Stimulated activated CD4-positive, alpha-beta T cell treated with anti-CD3 and anti-CD28 coated beads, Interleukin-1b, Interleukin-23, amount 100 ng/mL, for 48 hours (primary cell): ENCODE results near the gene NELFA.

Experiments used
- DNase-seq: peaks from one replicate; pipeline ENCODE4 v3.0.0-alpha.2; 2020

NELFA gene

DNA sequence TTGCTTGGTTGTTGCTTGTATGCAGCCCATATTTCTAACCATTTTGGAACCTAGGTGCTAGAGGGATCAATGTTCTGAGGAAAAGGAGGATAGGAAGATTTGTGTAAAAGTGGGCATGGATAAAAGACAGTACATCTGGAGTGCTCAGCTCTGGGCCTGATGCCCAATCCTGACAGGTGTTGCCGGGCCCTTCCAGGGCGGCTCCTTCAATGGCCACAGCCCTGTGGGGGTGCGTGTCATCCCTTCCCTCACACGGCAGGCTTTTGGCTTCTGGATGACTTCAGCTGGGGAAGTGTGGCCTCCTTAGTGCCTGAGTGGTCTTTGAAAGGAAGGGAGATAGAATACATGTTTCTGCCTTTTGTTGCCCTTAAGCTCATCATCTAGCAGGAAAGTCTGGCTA, 47.2 kb downstream of the NELFA start:
- DNase-seq, result no peak

DNA sequence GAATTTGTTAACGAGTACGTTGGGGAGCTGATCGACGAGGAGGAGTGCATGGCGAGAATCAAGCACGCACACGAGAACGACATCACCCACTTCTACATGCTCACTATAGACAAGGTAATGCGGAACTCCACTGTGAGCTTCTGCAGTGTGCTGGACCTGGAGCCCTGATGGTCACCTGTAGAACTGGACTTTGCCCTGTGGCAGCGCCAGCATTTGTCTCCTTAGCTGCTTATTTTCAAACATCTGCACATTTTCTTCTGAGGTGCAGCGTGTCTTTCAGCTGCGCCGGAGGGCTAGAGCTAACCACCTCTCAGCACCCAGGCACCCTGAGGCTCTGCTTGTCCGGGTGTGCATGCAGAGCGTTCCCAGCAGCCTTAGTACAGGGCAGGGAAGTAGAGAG, 47.7 kb downstream of the NELFA start:
- no peak for DNase-seq

DNA sequence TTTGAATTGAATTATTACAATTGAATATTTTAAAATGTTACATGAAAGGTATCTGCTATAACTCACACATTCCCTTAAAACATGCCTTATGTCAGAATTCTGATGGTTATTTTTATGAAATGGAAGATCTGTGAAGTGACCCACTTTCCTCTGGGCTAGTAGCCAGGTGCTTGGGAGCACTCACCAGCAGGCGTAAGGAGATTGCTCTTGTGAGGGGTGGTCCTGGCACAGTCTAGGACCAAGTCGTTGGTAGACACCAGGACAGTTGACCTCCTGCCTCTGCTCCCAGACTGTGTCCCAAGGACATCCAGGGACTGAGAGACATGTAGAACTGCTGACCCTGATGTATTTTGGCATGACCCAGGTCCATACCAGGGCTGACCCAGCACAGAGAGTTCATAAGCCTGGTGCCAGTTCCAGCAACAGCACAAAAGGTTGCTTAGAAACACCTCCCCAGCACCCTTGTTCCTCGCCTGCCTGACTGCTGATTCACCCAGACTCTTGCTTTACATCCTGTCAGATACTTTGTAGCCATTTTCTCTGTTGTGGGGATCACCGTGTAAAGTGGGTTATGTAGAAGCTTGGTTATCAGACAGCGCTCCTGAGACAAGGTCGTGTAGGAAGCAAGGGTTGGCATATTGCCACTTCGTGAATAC, 48.5 kb downstream of the NELFA start:
- no peak for DNase-seq

DNA sequence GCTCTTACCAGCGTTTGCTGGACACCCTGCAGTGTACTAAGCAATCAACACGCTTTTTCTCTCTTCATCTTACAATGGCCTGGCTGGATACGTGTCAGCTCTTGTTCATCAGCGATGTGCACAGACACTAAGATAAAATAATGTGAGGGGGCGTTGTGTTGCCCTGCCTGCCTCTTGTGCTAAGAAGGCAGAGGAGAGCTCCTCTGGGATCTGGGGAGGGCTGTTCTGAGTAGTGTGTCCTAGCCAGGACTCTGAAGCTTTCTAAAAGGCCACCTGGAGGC, 49.7 kb downstream of the NELFA start:
- no peak for DNase-seq

DNA sequence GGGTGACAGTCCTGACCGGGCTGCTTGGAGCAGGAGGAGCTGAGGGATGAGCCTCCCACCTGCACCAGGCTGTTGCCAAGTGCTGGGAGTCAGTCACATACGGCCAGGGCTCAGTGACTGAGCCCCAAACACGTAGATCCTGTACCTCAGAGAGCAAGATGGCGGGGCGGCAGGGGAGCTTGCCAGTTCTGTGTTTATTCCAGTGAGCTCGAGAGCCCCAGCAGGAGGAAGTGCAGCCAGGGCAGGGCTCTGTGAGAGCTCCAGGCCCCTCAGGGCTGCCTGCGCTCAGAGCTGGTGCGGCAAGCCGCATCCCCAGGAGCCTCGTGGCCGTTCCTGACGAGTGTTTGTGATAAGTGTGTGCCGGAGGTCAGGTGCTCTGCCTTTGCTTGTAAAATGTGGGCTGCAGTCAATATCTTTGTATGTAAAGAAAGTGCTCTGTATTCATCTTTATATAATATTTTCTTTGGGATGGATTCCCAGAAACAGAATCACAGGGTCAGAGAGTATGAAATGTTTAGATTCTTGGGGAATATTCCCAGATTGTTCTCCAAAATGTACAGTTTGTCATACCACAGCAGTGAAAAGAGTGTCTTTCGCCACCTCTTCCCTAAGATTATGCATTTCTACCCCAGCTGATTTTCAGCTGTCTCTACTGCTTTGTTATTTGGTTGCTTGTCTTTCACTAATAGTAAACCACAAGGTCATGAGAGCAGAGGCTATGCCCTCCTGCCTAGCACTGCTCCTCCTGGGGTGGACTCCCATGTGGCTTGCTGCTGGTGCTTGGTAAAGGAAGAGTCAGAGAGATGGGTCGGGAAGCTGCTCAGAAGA, 50.3 kb downstream of the NELFA start:
- no peak for DNase-seq

DNA sequence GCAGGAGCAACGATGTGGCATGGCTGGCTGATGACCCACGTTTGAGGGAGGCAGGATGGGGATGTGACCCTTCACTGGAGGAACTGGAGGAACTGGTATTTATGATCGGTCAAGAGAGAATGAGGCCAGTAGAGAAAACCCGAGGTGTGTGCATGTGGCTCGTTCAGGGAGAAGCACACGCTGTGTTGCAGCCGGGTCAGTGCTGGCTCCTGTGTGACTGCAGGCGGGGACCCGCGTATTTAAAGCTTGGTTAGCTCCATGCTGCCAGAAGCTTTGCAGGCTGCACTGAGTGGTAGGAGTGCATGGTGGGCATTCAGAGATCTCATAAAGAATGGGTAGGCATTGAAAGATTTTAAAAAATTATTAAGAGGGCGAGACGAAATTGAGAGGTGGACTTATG, 52.1 kb downstream of the NELFA start:
- no peak for DNase-seq

DNA sequence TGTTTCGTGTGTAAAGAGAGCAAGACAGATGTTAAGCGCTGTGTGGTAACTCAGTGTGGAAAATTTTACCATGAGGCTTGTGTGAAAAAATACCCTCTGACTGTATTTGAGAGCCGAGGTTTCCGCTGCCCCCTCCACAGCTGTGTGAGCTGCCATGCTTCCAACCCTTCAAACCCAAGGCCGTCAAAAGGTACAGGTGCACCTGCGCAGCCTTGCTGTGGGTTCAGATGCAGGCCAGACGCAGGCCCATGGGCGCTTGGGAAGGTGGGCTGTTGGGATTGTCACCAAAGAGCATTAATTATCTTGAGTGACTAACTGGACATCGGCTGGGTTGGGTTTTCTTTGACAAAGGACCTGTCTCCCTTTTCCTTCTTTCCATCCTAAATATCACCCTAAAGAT, 55.4 kb downstream of the NELFA start:
- no peak for DNase-seq

DNA sequence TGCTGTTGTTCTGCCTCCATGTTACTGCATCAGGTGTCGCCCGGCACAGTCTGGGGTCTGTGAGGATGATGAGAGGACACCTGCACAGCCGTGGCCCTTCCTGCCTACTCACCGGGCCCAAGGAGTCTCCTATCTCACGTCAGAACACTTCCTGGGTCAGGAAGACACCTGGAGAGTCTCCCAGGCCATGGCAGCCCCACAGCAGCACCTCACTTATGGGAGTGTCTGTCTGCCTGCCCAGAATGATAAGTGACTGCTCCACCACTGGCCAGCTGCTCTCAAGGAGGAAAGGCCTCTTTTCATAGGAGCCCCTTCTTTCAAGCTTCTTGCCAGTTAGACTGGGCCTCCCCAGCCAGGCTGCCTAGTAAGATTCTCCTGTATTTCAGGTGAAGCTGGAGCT, 56.1 kb downstream of the NELFA start:
- no peak for DNase-seq

DNA sequence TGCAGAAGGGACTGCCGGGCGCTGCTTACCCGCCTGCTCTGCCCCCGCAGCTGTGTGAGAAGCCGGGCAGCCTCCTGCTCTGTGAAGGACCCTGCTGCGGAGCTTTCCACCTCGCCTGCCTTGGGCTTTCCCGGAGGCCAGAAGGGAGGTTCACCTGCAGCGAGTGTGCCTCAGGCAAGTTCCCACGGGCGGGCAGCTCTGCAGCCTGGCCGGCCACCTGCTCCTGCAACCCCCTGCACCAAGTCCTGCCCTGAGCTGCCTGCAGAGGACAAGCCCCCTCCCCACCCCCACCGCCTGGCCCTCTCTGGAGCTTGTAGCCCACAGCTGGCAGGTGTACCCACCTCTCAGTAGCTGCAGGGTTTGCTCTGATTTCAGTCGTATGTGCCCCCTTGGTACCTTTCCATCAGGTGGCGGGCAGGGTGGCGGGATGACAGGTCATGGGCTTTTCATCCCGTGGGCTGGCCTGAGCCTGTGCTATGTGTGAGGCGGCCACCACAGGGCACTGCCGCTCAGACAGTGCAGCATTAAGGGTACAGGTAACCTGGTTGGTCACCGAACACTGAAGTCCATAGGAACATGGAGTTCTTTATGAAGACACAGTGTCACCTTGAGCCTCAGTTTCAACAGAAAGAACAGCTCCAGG, 56.6 kb downstream of the NELFA start:
- DNase-seq, result no peak

DNA sequence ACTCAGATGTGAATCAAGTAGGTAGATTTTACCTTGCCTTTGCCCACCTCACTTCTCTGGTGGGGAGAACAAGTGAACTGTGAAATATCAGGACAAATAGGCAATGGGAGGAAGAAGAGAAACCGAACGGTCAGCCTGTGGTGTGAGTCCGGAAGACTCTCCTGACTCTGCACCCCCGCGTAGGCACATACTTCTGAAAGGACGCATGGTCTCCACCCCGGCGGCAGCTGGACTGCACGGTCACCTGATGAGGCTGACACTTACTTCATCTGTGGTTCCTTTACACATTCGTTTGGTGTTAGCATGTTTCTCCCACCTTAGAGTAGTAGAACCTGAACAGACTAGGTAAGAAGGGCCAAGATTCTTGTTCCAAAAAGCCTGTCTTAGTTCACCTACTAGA, 58.4 kb downstream of the NELFA start:
- no peak for DNase-seq

DNA sequence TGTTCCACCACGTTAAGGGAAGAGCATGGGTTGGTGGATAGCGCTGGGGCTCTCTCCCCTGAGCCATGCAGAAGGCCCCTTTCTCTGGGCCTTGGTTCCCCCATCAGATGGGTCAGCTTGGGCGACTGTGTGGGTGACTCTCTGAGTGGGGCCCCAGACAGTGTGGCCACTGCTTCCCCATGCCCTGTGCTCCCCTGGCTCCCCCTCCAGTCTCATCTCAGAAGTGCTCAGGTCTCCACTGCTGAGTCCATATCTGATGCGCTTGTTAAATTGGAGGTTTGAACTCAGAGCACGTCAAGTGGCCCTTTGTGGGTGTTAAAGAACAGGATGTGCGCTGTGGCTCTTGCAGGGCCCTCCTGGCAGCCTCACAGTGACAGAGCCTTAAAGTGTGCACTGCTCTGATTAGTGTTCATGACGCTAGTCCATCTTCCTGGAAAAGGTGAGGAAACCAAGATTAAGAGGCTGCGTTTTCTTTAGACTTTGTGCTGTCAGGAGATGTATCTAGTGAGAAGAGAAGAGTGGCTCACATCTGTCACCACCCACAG, 59.8 kb downstream of the NELFA start:
- DNase-seq, result no peak

DNA sequence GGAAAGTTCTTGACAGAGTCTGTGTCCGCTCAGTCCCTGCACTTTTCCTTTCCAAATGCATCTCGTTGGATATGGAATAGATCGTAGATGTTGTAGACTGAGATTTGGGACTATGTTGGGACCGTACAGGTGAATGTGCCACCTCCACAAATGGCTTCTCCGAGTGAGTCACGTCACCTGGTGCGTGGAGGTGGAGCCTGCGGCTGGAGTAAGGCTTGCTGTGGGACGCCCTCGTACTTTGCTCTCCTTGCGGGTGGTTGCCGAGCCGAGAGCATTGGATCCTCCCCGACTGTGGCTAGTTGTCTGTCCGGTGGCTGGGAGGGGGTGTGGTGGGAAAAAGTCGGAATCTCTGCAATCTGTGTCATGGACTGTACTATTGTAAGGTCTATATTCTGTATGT, 60.5 kb downstream of the NELFA start:
- DNase-seq, result no peak

DNA sequence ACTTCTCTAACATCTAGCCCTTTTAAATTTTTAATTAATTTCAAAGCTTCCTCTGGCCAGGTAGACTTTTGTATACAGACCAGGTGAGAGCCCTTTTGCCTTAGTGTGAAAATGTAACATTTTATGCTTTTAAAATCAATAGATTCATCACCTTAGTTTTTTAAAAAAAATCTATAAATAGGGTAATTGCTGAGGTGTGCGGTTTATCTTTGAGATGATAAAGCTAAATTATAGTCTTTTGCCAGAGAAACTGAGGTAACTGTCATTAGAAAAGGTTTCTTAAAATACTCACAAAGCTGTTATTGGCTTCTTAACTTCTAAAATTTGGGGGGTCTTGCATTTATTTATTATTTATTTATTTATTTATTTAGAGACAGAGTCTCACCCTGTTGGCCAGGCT, 62.9 kb downstream of the NELFA start:
- DNase-seq, result no peak

DNA sequence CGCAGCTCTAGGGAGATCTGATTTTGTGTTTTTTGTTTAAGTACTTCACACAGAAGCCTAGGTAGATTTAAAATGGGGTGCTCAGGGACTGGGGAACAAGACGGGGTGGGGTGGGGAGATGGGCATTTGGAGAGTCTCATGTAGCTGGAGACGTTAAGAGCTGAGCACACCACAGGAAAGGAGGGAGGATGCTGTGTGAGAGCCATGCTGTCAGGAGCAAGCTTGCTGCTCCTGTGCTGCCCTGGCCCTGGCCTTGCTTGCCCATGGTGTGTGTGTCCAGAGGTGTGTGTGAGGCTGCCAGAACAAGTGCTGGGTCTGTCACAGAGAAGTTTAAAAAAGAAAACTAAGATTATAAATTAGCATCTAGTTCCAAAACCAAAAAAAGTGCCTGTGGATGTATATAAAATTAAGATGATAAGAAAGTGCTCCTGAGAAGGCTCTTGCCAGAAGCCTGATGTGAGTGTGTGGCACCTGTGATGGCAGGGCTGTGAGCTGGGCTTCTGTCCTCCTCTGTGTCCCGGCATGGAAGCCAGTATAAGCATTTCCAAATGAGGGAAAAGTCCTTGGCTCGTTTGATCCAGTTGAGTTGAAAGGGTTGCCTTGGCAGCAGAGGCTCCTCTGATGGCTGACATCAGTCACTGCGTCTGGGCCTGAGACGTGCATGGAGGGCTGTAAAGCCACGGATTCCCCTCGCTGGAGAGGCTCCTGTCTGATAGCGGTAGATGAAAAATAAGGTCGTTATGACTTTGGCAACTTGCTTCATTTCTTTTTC, 63.5 kb downstream of the NELFA start:
- no peak for DNase-seq

DNA sequence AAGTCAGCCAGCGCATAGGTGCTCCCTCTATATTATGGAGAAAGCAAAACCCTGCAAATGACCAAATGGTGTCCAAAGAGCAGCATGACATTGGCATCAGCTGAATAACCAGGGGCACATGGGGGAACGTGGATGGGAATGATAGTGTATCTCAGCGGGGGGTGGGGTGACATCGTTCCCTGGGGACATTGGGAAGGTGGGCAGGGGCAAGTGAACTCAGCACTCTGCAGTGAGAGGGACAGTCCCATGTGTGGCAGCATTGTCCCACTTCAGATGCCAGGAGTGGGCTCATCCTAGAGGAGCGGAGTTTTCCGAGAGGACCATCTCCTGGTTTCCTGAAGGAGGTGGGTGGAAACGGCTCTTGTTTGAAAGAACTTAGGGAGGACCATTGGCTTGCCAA, 64.8 kb downstream of the NELFA start:
- no peak for DNase-seq

DNA sequence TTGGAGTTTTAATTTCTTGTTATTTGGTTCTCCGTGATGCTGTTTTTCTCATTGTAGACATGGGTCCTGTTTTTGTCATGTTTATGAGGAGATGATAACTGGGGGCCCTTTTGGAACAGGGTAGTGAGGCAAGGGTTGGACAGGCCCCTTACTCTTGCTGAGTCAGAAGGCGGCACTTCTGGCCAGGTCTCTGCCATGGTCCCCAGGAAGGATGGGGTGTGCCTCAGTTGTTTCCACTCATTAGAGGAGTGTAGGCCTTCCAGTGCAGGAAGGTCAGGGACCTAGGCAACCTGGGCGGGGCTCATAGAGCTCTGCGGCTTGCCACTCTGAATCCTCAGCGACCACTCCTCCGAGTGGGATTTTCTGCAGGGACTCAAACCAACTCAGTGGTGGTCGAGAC, 68.2 kb downstream of the NELFA start:
- no peak for DNase-seq

DNA sequence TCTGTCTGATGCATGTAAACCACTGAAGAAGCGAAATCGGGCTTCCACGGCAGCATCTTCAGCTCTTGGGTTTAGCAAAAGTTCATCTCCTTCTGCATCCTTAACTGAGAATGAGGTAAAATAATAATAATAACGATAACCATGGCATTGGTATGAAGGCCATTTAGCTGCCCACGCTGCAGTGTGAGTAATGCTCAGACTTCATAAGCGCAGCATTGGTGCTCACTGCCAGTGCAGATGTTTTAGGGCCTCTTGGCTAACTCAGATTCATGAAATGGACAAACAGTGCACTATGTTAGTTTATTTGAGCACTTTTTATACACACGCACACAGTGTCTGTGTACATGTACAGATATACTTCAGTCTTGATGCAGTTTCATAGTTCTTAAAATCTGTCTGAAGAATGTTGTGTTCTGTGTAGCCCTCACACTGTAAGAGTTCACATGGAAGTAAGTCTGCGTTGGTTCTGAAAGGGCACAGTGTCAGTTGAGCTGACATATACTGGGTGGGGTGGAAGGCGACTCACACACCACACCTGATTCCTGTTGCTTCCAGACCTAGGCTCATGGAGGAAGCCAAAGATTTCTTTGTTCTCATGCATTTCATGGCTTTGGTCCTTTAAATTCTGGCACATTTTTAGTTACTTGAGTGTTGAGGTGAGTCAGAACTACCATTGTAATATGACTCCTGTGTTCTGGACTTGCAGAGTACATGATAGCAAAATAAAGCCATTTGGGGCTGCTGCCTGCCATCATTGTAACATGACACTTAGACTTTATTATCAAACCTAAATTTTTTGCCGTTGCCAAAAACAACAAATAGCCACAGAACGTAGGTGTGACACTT, 68.9 kb downstream of the NELFA start:
- DNase-seq, result no peak

DNA sequence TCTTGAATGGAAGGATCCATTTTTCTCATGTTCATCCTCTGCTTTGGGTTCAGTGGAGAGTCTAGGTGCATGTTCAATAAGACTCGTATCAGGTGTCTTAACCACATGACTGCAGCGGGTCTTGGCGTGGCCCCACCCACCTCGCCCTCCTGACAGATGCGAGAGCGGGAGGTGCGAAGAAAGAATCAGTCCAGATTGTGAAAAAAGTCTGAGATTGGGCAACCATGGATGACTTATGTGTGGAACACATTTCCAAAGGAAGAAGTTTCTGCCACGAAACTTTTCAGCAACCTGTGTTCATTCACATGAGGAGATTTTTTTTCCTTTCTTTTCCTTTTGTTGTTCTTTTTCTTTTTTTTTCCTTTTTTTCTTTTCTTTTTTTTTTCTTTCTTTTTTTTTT, 70.7 kb downstream of the NELFA start:
- DNase-seq, result no peak

DNA sequence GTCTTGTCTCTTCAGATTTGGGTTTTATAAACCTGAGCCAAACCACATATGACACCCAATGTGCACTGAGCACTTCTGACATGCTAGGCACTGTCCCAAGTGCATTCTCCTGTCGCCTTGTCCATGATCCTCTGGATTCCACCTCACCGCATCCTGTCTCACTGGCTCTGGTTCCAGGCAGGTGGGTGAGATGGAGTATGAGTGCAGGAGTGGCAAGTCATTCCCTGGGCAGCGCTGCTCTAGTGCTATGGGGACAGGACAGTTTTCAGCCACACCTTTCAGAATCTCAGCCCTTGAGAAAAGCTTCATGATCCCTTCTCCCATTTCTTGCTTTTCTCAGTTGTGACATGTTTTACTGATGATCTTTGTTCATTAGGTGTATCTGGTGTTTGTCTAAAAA, 71.2 kb downstream of the NELFA start:
- DNase-seq, result no peak

DNA sequence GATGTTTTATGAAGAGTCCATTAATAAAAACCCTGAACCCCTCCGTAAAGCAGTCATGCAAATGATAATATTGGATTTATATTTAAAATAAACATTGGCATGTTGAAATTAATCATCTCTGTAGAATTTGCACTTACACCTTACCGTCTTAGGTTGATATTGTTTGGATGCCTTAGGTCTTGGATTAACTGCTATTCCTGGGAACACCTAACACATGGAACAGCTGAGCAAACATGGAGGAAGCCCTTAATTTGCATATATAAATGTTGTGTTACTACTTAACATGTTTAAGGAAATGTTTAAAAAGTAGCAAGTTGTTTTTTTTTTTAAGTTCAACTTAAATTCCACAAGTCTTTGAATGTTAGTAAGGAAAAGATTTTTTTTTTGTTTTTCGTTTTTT, 75.1 kb downstream of the NELFA start:
- DNase-seq, result no peak

DNA sequence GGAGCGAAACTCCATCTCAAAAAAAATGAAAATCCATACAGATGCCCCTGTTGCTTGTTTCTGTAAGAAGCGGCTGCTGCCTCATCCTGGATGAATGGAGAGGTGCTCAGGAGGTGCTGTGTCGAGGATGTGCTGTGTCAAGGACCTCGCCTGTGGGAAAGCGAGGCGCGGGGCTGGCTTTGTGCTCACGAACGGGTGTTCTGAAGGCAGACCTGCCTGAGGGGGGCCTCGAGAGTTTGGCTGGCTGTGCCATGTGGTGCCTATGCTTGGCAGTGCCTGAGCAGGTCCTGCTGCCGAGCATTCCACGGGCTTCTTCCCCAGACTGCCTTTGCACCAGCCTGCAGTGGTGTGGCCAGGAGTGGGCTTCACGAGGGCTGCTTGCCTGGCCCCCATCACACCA, 76.0 kb downstream of the NELFA start:
- no peak for DNase-seq
